HEK293 (cell line): ENCODE results near the gene SLC22A12.

Source experiments
- CTCF ChIP-seq: fragments of 450-650 bp; formaldehyde crosslinking; IDR thresholded peaks from 2 replicates; pipeline ENCODE4 v1.5.1; 2016; ENCODE audit warnings: missing biosample characterization, missing genetic modification characterization
- EGR2 ChIP-seq: fragments of 450-650 bp; formaldehyde crosslinking; IDR thresholded peaks from 2 replicates; pipeline ENCODE4 v1.5.1; 2016; ENCODE audit warnings: low read depth, missing biosample characterization, missing genetic modification characterization
- KLF8 ChIP-seq: fragments of 450-650 bp; formaldehyde crosslinking; IDR thresholded peaks from 2 replicates; pipeline ENCODE4 v1.5.1; 2016; ENCODE audit warnings: missing biosample characterization, missing genetic modification characterization
- REST ChIP-seq: fragments of 450-650 bp; formaldehyde crosslinking; IDR thresholded peaks from 2 replicates; pipeline ENCODE4 v1.5.1; 2016; ENCODE audit warnings: missing biosample characterization, missing genetic modification characterization
- ZBTB7A ChIP-seq: fragments of 450-650 bp; formaldehyde crosslinking; IDR thresholded peaks from 2 replicates; pipeline ENCODE4 v1.5.1; 2016; ENCODE audit warnings: low read depth, missing biosample characterization, missing genetic modification characterization
- ZNF404 ChIP-seq: fragments of 450-650 bp; formaldehyde crosslinking; IDR thresholded peaks from 2 replicates; pipeline ENCODE4 v1.5.1; 2017; ENCODE audit warnings: missing biosample characterization, missing genetic modification characterization
- ZNF433 ChIP-seq: fragments of 450-650 bp; formaldehyde crosslinking; IDR thresholded peaks from 2 replicates; pipeline ENCODE4 v1.5.1; 2016; ENCODE audit warnings: missing biosample characterization, missing genetic modification characterization, low read depth
- TF ChIP-seq, protein P1 (sequence below): IDR thresholded peaks from 2 replicates; pipeline ENCODE4 v1.6.1; 2011; ENCODE audit warnings: mild to moderate bottlenecking, low read depth, low read length, borderline replicate concordance

DNA sequence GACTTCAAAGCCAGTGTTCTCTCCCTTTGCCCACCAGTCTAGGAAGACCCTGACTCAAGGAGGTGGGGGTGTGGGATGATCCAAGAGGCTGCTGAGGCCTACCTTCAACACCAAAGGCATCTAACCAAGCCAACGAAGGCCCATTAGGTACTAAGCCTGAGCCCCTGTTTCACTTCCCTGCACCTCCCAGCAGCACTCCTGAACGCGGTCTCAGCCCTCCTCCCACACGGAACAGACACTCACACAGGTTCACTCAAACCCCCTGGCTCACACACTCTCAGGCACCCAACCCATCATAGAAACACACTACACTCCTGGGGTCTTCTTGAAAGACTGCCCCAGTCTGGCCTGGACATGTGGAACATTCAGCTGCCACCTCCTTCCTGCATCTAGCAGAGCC is 40.7 kb downstream of the SLC22A12 start:
- TF ChIP-seq ZNF404 (tag by site-specific recombination), result no peak
- no peak for TF ChIP-seq KLF8 (tag by site-specific recombination)
- TF ChIP-seq ZBTB7A (tag by site-specific recombination), result no peak
- TF ChIP-seq, protein P1, sequence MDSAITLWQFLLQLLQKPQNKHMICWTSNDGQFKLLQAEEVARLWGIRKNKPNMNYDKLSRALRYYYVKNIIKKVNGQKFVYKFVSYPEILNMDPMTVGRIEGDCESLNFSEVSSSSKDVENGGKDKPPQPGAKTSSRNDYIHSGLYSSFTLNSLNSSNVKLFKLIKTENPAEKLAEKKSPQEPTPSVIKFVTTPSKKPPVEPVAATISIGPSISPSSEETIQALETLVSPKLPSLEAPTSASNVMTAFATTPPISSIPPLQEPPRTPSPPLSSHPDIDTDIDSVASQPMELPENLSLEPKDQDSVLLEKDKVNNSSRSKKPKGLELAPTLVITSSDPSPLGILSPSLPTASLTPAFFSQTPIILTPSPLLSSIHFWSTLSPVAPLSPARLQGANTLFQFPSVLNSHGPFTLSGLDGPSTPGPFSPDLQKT, result no peak
- TF ChIP-seq EGR2 (tag by site-specific recombination), result no peak
- no peak for TF ChIP-seq REST (tag by site-specific recombination)
- no peak for TF ChIP-seq ZNF433 (tag by site-specific recombination)
- no peak for TF ChIP-seq CTCF (tag by site-specific recombination)
